ENCODE results near the gene MPP3.

MPP3 gene

DNA sequence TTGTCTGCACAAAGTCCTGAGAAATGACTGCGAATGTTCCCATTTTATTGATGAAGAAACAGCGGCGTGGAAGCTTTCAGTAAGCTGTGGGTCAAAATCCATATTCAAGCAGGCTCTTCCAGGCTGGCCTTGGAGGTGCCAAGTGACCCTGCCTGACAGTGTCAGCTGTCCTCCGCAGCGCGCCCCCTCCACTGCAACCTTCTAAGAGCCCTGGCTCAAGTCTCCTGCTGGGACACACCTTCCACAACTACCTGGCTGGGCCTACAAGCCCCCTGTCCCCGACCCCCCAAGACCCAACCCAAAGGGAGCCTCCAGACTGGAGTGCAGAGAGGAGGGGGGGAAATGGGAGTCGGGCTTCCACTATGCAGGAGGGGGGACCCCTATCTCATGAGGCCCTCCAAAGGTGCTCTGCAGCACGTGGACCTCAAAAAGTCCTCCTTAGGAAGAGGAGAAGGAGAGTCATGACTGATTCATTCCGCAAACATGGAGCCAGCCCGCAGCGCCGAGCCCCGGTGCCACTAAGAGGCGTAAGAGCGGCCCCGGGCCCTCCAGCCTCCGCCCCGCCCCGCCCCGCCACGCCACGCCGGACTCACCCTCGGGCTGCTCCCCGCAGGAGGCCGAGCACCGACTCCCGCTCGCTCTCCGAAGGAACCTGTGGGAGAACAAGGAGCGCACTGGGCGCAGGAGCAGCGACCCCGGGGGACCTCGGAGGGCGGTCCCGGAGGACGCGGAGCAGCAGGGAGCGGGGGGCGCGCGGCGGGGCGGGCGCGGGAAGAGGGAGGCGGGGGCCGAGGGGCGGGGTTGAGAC, 574 bp downstream of the MPP3 start:
- DNase-seq (ENCODE audit: low spot score), result peak; percentile 66

DNA sequence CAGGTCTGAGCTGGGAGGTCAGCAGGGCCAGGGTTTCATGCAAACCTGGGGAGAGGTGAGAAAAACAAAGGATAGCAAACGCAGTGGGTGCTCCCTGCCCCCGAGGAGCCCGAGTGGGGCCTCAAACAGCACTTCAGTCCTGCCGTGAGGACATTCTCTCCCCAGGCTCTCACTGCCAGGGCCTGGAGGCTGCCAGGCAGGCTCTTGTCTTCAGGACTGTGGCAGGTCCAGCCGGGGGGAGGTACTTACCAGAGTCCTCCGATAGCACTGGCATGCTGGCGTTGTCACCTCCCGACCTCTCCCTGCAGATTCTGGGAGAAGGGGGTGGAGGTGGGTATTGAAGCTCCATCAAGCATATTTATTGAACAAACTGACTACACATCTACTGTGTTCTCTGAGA, 1.3 kb downstream of the MPP3 start:
- no peak for DNase-seq (ENCODE audit: low spot score)

DNA sequence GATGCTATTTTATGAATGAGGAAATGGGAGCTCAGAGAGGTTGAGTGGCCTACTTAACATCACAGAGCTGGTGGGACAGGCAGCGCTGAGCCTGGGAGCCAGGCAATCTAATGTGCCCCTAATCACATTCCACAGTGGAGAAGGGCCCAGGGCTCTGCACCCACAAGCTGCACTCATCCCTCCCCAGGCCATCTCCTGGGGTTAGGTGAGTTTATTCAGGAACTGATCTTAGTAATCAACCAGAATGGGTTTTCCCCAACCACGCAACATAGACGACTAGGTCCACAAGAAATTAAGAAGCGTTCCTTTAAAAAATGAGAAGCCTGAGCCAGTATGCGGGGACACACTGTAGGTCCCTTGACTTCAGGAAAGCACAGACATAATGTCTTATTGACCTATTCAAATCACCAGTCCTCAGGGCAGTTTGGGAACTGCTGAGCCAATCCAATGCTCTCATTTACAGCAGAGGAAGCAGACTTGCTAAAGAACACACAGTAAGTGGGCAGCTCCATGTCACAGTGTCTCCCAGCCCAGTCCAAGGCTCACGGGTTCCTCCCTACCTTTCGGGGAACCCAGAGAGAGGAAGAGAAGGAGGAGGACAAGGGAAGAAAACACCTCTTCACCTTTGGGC, 2.3 kb downstream of the MPP3 start:
- DNase-seq (ENCODE audit: low spot score), result no peak

DNA sequence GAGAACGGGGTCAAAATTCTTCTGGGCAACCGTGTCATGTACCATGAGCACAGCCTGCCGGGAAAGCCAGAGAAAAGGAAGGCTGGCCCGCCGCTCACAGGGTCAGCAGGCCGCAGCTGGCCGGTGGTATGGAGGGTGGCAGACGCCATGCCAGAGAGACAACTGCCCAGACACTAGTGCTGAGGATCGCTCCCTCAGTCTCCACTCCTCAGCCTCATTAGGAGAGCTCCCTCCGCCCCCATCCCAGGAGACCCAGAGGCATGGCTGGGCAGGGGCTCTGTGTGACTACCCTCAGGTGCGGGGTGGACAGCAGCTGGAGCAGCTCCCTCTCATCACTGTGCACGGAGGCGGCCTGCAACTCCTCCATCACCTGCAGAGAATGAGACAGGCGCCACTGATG, 3.2 kb downstream of the MPP3 start:
- DNase-seq (ENCODE audit: low spot score), result no peak

DNA sequence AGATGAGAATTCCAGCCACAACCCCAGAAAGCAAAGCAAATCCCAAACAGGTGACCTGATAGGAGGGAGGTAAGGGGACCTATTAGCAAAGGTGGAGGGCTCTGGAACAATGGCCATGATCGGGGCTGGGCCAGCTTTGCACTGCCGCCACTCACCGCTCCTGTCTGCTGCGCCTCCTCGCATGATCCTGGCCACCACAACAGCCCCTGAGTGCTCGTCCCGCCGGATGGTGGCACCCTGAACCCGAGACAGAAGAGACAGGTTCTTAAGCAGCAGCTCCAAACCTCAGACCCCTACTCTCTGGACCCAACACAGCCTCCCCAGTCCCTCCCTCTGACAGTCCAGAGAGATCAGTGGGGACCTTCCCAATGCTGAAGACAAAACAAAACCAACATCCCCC, 5.3 kb downstream of the MPP3 start:
- DNase-seq (ENCODE audit: low spot score), result no peak

DNA sequence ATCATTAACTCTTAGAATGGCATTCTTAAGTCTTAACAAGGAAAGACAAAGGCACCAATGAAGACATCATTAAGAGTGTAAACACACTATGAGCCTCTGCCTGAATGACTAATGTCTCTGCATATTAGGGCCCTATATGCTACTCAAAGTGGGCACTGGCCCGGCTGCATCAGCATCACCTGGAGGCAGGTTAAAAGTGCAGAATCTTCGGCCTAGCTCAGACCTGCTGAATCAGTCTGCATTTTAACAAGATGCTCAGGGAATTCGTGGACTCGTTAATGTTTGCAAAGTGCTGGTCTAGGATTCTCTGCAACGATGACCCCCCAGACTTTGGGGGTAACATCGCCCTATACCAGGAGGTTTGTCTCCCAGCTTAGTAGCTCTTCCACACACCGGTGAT, 6.7 kb downstream of the MPP3 start:
- DNase-seq (ENCODE audit: low spot score), result no peak

DNA sequence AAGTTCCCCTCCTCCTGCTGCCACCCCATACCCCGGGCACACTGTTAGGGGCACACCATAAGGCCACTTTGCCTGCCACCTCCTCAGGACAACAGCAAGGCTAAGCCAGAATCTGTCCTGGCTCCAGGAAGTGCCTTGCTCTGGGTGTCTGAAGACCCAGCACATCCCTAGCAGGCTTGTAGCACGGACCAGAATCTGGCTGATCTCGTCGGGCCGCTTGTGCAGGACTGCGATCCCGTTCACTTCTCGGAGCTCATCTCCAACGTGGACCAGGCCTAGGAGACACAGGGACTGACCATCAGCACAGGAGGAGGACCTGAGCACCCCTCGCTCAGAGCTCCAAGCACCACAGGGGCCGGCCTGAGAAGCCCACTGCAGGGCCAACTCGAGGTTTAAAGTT, 7.4 kb downstream of the MPP3 start:
- DNase-seq (ENCODE audit: low spot score), result no peak

DNA sequence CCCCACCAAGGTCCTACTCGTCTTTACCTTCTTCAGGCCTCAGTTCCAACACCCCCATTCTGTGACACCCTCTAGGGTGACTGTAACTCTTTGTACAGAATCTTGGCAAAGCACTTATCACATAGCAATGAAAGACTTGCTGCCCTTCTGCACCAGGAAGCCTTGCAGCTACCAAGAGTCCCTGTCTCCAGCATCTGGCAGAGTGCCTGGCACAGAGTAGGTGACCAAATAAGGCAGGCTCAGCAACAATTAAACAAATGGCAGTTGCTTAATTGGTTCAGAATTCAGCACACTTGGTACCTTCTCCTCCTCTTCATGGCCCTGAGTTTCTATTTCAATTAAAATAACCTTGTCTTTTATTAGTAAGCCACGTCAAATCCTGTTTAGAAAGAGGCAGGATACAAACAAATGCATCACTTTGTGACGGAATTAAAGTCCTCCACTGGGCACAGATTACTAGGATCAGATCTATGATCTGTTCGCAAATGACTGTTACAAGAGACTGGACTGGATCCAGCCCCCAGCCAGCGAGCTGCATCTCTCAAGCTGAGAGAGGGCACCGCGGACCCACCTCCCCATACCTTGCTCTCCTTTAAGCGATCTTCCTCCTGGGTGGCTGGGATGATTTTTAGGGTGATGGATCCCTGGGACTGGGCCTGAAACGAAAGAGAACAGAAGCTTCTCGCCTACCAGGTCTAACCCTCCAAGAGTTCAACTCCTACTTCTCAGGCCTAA, 9.4 kb downstream of the MPP3 start:
- DNase-seq (ENCODE audit: low spot score), result no peak

DNA sequence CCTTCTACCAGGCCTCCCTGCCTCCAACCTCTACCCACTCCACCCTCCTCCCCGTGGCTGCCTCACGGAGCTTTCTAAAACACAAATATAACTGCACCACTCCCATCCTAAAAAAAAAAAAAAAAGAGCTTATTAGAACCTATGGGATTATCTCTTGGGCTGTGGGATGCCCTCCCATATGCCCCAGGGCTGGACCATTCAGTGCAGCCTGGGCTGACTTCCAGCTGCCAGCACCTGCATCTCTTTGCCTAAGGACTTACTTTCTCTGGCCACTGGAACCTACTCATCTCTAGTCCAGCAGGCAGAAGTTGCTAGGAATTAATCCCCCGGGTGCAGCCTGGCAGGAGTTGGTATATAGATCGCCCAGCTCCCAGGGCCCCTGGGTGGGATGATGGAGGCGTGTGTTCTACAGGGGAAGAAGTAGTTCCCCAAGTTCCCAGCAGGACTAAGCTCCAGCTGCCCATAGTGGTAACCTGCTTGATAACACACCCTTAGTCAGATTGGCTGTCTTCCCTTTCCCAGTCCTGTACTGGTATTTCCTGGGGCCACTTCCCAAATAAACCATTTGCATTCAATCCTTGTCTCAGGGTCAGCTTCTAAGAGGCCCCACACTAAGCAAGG, 10.3 kb downstream of the MPP3 start:
- no peak for DNase-seq (ENCODE audit: low spot score)

DNA sequence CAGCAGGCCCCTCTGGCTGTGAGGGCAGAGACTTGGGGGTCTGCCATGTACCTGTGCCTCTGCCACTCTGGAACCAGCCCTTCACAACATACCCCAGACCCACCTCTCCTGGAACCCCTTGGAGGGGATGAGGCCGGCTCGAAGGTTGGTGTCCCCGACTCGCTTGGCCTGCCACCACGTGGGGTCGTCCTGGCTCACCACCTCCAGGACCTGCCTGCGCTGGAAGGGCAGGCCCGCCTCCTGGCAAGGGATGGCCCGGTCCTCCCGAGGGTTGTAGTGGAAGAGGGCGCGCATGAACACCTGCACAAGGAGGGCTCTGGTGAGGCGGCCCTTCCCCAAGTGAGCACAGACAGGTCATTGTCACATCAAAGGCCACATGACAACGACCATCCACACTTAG, 12.2 kb downstream of the MPP3 start:
- no peak for DNase-seq (ENCODE audit: low spot score)

DNA sequence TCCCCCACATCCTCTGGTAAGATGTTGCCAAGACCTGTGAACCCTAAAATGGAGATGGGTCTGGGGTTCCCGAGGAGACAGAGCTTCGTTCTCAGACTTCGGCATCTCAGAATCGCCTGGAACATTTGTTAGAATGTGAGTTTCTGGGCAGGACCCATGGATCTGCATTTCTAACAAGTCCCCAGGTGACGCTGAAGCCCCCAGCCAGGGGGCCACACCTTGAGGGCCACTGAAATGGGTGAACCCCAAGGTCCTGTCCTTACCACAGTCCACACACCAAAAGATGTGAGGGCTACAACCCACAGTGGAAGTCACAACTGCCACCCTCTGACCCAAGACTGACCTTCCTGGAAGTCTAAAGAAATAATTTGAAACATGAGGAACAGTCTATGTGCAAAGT, 14.0 kb downstream of the MPP3 start:
- no peak for DNase-seq (ENCODE audit: low spot score)

DNA sequence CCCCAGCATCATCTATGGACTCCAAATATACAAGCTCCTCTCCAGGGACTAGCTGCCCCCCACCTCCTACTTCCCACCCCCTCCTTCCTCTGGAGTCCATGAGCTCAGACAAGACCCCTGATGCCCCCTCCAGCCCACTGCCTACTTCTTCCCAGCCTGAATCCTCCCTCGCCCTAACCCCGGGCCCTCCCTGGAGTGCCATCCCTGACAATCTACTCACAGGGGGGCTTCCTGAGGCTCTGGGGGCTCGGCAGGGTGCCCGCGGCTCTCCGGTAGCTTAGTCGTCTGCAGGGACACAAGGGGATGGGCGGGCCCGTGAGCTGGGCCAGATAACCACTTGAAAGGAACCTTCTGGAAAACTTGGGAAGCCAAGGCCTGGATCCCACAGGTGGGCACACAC, 15.1 kb downstream of the MPP3 start:
- DNase-seq (ENCODE audit: low spot score), result no peak

DNA sequence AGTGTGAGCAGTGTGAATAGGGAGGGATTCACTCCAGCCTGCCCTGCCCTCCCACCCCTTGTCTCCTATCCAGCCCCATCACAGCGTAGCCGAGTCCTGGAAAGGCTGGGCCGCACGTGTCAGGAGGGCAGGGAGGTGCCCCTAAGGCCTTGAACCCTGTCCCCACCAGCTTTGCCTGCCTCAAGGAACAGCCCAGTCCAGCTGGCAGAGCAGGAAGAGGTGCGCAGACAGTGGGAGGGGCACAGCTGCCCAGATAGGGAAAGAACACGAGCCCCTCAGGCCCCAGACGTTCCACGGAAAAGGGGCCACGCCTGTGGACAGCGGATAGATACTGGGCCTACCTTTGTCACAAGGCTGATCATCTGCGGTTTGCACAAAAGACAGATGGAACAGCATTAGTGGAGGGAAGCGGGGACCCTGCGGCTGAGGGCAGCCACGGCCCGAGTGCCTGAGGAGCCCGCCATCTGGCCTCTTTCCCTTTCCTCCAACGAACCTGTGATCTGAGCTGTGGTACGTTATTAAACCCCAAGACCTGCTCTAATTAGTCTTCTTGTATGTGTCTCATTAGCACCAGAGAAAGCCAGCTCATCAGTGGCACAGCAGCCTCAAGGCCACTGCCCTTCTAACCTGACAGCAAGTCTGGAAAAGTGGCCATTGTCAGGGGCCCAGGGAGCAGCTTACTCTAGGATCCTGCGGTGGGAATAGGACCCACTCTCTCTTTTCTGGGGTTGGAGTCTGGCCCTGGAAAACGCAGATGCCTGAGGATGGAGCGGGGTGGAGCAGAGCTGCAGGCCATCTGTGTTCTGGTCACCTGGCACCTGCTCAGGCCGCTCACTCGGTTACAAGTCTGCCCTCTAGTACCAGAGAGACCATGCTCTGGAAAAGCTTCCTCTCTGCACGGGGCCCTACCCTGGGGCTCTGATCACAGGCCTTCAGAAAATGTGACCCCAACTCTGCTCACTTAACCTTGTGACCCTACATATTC, 16.3 kb downstream of the MPP3 start:
- DNase-seq (ENCODE audit: low spot score), result no peak

DNA sequence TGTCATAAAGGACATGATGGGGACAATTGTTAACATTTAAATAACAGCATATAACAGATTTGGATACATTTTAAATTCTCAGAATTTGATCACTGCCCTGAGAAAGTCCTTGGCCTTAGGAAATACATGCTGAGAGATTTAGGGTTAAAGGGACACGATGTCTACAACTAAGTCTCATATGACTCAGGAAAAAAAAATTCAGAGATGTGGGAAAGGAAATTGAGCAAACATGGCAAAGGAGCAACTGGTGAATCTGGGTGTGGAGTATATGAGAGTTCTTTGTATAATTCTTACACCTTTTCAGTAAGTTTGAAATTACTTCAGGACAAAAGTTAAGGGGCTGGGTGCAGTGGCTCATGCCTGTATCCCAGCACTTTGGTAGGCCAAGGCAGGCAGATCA, 18.2 kb downstream of the MPP3 start:
- DNase-seq (ENCODE audit: low spot score), result no peak

DNA sequence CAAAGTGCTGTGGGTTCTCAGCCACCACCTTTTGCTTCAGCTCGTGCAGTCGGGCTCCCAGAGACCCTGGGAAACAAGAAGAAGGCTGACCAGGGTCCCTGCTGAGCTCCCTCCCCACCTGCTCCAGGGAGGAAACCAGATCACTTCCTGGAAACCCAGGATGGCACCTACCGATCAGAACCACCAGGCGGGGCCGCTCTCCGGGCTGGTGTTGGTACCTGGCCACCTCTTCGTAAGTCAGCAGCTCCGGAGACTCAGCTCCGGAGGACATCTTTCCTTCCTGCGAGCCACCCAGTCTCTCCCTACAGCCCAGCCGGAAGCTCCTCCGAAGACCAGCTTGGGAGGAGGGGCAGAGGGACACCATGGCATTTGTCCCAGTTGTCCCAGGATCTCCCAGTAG, 18.9 kb downstream of the MPP3 start:
- DNase-seq (ENCODE audit: low spot score), result no peak

DNA sequence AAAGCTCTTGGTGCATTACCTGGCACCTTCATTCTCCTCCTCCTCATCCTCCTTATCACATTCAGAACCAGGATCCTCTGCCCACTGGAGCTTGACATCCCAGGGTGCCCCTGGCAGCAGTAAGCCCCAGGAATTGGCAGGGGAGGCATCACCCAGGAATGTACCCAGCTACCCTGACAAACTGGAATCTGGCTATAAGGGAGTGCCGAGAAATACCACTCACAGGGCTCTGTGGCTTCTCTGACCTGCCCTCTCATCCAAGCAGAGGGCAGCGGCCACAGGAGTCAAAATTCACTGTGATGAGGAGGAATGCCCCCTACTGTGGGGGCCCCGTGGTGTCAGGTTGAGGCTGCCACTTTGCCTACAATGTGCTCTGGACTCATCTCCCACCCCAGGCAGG, 19.6 kb downstream of the MPP3 start:
- DNase-seq (ENCODE audit: low spot score), result no peak

DNA sequence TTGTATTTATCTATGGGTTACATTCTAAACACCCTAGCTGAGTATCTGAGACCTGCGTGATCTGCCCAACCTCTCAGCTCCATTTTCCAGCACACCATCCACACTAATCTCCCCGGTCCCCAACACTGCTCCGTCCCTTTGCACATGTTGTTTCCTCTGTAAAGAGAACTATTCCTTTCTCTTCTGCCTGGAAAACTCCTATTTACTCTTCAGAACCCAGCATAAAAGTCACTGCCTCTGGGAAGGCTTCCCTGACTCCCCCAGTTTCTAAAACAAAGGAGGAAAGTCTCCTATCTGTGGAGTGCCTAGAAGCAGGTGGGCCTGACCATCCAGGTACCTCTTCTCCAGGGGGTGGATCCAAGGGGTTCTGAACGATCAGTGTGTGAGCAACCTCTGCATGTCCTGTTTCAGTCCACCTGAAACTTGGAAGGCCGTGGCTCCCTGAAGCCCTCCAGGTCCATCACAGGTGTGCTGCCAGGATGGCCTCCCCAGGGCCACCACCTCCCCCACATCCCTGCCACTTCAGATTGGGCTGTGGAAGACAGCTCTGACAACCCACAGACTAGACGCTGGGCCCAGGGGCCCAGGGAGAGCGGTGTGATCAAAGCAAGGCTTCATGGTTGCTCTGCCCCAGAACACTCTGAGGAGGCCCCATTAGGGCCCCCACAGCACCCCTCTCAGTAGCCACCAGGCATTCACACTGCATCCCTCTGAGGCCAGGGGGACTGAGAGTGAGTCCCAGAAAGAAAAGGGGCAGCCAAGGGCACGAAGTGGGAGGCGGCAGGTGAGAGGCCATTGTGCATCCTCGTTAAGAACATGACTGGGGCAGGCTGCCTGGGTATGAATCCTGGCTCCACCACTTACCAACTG, 20.3 kb downstream of the MPP3 start:
- no peak for DNase-seq (ENCODE audit: low spot score)

DNA sequence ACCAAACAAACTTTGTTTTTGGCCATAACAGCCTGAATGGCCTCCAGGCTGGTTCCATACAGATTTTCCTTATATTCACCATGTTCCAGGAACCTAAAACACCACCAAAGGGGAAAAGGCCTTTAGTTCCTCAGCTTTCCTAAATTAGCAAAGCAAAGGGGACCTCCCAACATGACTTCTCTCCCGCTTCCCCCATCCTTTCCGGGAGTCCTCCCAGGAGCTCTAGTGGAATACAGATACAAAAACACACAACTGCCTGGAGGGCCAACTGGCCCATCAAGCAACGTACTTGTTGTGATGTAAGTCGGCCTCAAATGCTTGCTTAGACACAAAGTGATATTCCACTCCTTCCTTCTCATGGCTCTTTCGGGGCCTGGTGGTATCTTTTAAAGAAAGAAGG, 22.1 kb downstream of the MPP3 start:
- no peak for DNase-seq (ENCODE audit: low spot score)

DNA sequence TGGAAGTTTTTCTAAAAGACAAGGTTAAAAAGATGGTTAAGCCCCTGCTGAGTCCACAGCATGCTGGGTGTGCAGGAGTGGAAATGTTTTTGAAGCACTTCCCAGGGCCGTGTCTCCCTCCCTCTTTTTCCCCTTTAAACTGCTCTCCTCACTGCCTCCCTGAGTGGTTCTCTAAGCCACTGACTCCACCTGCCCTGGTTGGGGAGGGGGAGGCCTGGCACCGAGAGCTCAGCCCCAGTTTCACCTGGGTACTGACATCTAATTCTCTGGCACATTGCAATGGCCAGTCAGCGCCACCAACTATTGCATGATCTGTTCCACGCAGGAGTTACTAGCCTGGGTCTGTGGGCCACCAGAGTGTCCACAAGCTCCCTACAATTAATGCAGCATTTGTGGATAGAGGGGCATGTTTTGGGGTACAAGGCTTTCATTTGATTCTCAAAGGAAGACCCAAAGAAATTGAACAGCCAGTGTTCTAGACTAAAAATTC, 22.7 kb downstream of the MPP3 start:
- DNase-seq (ENCODE audit: low spot score), result no peak

DNA sequence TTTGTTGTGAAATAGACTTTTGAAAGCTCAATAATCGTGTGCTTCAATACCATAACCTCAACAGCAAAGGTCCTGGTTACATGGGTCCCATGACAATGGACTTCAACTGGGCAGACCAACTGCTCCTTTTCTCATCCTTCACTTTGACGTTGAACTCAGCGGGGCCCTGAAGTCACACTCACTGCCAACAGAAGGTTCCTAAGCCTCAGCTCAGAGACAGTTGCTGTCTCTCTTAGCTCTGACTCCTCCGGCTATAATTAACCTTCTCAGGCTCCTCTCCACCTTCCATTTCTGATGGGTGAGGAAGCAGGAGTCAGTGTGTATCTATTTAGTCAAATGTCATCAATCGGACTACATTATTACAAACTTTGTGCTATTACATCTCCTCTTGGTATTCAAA, 23.8 kb downstream of the MPP3 start:
- no peak for DNase-seq (ENCODE audit: low spot score)

DNA sequence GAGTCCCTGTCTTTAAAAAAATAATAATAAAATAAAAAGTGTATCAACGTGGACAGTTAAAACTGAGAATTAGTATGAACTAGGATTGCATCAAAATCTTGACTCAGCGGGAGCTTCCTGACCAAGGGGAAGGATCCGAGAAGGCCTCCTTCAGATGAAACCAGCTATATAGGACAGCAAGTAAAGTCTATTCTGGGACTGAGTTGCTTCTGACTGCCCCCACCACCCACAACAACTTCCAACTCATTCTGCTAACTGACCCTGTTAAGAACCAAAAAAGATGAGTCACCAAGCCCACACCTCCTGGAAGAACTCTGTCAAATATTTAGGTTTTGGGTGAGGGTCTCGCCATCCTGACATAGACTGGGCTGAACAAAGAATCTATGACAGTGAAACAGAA, 24.9 kb downstream of the MPP3 start:
- no peak for DNase-seq (ENCODE audit: low spot score)
